Astrocyte of the cerebellum (primary cell): ENCODE results near the gene PSMA7.
"Not testable (repeated sequence)": the region's sequence is repeated elsewhere in the genome, so short reads cannot be mapped to it uniquely, and the experiment has no call there.

Source experiments
- DNase-seq: peaks from one replicate; pipeline ENCODE4 v3.0.0-alpha.2; 2011; ENCODE audit warnings: low read depth
- H3K4me3 ChIP-seq: 2 replicates; pipeline ENCODE4 v1.5.1; 2011; ENCODE audit warnings: mild to moderate bottlenecking, low read depth, low read length, moderate library complexity
- in situ Hi-C: cut with HindIII; loops from 2 replicates; pipeline ENCODE4 v1.10.0; 2017; ENCODE audit warnings: low sequenced_read_pairs
- TF ChIP-seq, protein P1 (sequence below): IDR thresholded peaks from 2 replicates; pipeline ENCODE4 v1.5.1; 2012; ENCODE audit warnings: low read length, low read depth, moderate library complexity, mild to moderate bottlenecking; ENCODE audit errors: missing control alignments

Gene PSMA7

DNA sequence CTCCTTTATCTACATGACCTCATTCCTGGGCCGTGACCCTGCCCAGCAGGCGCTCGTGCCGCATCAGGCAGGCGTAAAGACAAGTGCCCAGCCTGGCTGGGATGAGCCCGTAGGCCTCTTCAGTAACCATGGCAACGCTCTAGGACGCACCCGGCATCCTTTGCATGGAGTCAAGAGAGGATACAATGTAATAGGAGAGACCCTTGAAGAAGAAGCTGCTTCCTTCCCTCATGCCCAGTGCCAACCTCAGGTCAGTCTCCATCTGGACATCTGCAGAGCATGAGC lies 25.9 kb downstream of the PSMA7 start:
- TF ChIP-seq, protein P1, sequence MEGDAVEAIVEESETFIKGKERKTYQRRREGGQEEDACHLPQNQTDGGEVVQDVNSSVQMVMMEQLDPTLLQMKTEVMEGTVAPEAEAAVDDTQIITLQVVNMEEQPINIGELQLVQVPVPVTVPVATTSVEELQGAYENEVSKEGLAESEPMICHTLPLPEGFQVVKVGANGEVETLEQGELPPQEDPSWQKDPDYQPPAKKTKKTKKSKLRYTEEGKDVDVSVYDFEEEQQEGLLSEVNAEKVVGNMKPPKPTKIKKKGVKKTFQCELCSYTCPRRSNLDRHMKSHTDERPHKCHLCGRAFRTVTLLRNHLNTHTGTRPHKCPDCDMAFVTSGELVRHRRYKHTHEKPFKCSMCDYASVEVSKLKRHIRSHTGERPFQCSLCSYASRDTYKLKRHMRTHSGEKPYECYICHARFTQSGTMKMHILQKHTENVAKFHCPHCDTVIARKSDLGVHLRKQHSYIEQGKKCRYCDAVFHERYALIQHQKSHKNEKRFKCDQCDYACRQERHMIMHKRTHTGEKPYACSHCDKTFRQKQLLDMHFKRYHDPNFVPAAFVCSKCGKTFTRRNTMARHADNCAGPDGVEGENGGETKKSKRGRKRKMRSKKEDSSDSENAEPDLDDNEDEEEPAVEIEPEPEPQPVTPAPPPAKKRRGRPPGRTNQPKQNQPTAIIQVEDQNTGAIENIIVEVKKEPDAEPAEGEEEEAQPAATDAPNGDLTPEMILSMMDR: no peak
- no peak overlapping the region for H3K4me3 ChIP-seq
- in situ Hi-C loops: no loop called here
- no peak for DNase-seq

DNA sequence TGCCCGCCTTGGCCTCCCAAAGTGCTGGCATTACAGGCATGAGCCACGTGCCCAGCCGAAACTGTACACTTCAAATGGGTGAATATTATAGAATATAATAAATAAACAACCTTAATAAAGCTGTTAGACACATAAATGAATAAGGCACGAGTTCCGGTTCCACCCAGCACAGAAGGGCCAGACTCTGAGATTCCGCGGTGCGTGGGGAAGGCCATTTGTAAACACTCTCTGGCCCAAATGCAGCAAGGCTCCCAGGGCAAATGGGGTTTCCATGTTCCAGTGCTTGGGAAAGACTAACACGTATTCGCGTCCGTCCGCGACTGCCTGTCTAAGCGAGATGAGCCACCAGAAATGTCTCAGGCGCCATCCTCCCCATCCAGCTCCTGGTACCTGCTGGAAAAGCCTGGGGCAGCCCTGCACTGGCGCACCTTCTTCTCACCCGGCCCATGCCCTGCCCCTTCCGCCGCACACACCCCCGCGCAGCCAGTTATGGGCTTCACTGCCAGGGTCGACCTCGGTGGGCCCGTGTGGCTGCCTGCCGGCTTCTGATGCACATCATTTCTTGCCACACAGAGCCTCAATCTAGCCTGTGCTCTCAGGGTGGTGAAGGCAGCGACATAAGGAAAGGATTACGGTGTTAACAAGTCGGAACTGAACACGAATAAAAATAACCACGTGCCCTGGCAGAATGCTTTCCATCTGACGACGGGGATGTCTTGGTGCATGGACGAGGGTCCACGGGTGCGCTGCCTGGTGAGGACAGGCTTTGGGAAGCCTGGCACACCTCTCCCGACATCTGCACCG lies 26.4 kb downstream of the PSMA7 start:
- H3K4me3 ChIP-seq: no peak overlapping the region
- in situ Hi-C loops: no loop called here
- no peak for DNase-seq
- TF ChIP-seq, protein P1: no peak

DNA sequence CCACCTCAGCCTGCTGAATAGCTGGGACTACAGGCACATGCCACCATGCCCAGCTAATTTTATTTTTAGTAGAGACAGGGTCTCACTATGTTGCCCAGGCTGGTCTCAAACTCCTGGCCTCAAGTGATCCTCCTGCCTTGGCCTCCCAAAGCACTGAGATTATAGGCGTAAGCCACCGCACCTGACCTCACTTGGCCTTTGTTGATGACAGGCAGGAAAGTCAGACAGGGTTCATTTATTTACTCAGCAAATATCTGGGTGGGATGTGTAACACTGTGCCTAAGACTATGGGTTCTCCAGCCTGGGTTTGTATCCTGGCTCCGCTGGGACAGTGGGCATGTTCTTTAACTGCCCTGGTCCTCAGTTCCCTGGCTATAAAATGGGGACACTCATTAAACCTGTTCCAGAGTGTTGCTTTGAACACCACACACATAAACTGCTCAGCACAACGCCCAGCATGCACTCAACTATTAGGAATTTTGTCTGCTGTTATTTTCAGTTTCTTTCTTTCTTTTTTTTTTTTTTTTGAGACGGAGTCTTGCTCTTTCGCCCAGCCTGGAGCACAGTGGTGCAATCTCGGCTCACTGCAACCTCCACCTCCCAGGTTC lies 27.3 kb downstream of the PSMA7 start:
- DNase-seq, in situ Hi-C loops, H3K4me3 ChIP-seq: not testable (repeated sequence)

DNA sequence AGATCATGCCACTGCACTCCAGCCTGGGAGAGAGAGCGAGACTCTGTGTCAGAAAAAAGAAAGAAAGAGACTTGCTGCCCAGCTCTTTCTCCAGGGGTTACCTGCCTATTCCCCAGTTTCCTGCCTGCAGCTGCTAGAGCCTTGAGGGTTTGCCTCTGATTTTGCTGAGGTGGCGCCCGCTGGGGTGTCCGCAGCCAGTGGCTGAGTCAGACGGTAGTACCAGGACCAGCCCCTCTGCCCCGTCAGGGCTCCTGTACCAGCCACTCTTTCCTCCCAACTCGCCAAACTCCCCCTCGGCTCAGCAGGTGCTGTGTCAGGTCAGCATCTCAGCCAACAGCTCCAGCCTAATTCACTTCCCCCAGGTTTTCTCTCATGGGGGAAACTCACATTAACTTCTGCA lies 28.3 kb downstream of the PSMA7 start:
- H3K4me3 ChIP-seq: no peak overlapping the region
- DNase-seq: no peak
- in situ Hi-C loops: no loop called here
- TF ChIP-seq, protein P1: no peak

DNA sequence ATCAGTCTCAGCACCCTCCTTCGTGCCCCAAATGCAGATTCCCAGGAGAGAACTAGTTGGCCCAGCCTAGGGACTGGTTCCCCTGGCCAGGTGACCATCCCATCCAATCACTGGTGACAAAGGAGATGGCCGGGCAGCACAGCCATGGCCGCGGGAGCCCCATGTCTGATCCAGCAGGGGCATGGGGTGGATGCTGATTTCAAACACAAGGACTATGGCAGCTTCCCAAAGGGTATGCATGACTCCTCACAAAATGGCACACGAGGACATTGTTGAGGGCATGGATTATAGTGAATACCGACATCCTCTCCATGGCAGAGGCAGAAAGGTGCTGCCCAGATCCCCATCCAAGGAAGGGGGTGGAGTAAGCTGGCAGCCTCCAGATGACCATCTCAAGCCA lies 30.8 kb downstream of the PSMA7 start:
- TF ChIP-seq, protein P1: no peak
- no peak overlapping the region for H3K4me3 ChIP-seq
- in situ Hi-C loops: no loop called here
- no peak for DNase-seq

DNA sequence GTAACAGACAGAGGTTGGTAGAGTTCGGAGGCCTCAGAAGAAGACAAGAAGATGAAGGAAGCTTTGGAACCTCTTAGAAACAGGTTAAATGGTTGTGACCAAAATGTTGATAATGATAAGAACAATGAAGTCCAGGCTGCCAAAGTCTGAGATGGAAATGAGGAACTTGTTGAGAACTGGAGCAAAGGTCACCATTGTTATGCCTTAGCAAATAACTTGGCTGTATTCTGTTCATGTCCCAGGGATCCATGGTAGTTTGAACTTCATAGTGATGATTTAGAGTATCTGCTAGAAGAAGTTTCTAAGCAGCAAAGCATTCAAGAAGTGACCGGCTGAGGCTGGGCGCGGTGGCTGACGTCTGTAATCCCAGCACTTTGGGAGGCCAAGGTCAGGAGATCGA lies 32.0 kb downstream of the PSMA7 start:
- no peak for DNase-seq
- TF ChIP-seq, protein P1: no peak
- in situ Hi-C loops: no loop called here
- no peak overlapping the region for H3K4me3 ChIP-seq

DNA sequence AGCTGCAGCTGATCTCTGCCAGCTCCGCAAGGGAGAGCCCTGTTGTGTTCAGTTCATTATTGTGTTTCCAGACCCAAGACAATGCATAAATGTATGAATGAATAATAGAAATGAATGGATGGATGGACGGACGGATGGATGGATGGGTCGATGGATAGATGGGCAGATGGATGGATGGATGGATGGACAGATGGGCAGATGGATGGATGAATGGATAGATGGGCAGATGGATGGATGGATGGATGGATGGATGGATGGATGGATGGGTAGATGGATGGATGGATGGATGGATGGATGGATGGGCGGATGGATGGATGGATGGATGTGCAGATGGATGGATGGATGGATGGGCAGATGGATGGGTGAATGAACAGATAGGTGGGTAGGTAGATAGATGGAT lies 37.6 kb downstream of the PSMA7 start:
- in situ Hi-C loops: no loop called here
- DNase-seq: no peak
- TF ChIP-seq, protein P1: no peak
- H3K4me3 ChIP-seq: no peak overlapping the region
